ENCODE measurements around the gene FBXL13. TPM values are rescaled to one million over a fixed set of nuclear protein-coding genes. Genes with fewer than 3 reads are reported as not detected.

FBXL13 gene
- total and polyA plus RNA-seq, 10 of the 15 experiments (the other 5 are each of a cell fraction or from before 2014, with no cell fraction given) = 0.08 to 0.95 (median 0.28) TPM; not detected in 2

- H3K9ac ChIP-seq (ENCODE audit: control insufficient read depth, insufficient read depth, low read length) = no peak overlapping the region
Observed at GRCh38 chr7:102892631-102893278, 181.8 kb downstream of the FBXL13 start.

More at GRCh38 chr7:102892631-102893278, 181.8 kb downstream of the FBXL13 start:
- ChIA-PET RAD21 (ENCODE audit: unreplicated experiment) (no interaction called here), POLR2A (no interaction called here), SMC1A (ENCODE audit: uncharacterized antibody, unreplicated experiment) (interaction anchor here (0.7 to 1.2 kb wide), 2 partner anchors 19 to 29 kb away, joined by 3 to 4 read pairs; no protein-coding TSS in a partner anchor), CTCF (no interaction called here)
- in situ Hi-C loops (cut with MboI) (no loop called here), intact Hi-C loops (cut with micrococcal nuclease; ENCODE audit: unreplicated experiment) (no loop called here)
- Histone ChIP-seq H3K9me3 (replicated peaks; ENCODE audit: control insufficient read depth, insufficient read depth, low read length) (no peaks in the 10 kb centered on the region), H3K4me2 (ENCODE audit: control insufficient read depth, insufficient read depth) (no peak overlapping the region), H3K27ac (ENCODE audit: control insufficient read depth, insufficient read depth) (no peak overlapping the region), H3K79me2 (ENCODE audit: control insufficient read depth, insufficient read depth, low read length) (no peaks in the 10 kb centered on the region), H3K36me3 (ENCODE audit: control insufficient read depth in 2 of 2, insufficient read depth in 2 of 2, low read length in 1 of 2) (no peaks in the 10 kb centered on the region), H2AFZ (ENCODE audit: control insufficient read depth, low read depth, low read length) (no peak overlapping the region), H3K27me3 (replicated peaks in 1 of 2; ENCODE audit: control insufficient read depth in 2 of 2, insufficient read depth in 2 of 2, low read length in 1 of 2) (no peaks in the 10 kb centered on the region), H4K20me1 (ENCODE audit: control insufficient read depth, insufficient read depth) (no peaks in the 10 kb centered on the region), H3K4me3 (no peak overlapping the region), H3K4me1 (ENCODE audit: control insufficient read depth, insufficient read depth, low read length) (no peaks in the 10 kb centered on the region)
- no peak for DNase-seq (ENCODE audit: low read depth, low spot score)
- peak; percentile 75 for FAIRE-seq
- 57% methylated on average over 1 of the region's 1 CpG for WGBS (ENCODE audit: insufficient coverage, insufficient replicate concordance, low lambda C conversion rate, missing lambda C conversion rate)
- no TSS peak for BruUV-seq (replicated peaks)
- peak; percentile 43; the same call in 1 of the 3 replicates for ATAC-seq
- no peak for TF ChIP-seq ELK1 (IDR thresholded peaks at IDR 0.05; ENCODE audit: low read depth, low read length)
- no peak for TF ChIP-seq SREBF2 (IDR thresholded peaks at IDR 0.05; ENCODE audit: low read length)
- TF ChIP-seq CBX5 (IDR thresholded peaks at IDR 0.05; ENCODE audit: low read depth) = no peak
- TF ChIP-seq SPI1 (IDR thresholded peaks at IDR 0.05; ENCODE audit: borderline replicate concordance, insufficient read depth, low read depth, low read length) = peak; percentile 70
- no peak for TF ChIP-seq BCL11A (IDR thresholded peaks at IDR 0.05; ENCODE audit: low read depth, low read length)
- no peak for TF ChIP-seq TCF12 (IDR thresholded peaks at IDR 0.05; ENCODE audit: low read depth, low read length)

All from GM12878 (cell line).